SIG-M5 treated with dmso at 0.1 percent for 504 hours (cell line): ENCODE results near the gene LRTM2.

Source experiments
- DNase-seq: peaks from one replicate; lab custom pipeline; 2025; ENCODE audit not compliant: unreplicated experiment; lab: John Stamatoyannopoulos, UW

LRTM2 gene

GRCh38 chr12:1820191-1820895, at the start of gene LRTM2:
TSS of gene LRTM2 (plus strand) at chr12:1820565. CDS start at chr12:1828149, 7,584 bp downstream.
- DNase-seq: no peak

GRCh38 chr12:1773937-1774655, 46.3 kb upstream of the LRTM2 start:
- DNase-seq: no peak

- no peak for DNase-seq
Observed at GRCh38 chr12:1776170-1776921, 44.0 kb upstream of the LRTM2 start.

DNA sequence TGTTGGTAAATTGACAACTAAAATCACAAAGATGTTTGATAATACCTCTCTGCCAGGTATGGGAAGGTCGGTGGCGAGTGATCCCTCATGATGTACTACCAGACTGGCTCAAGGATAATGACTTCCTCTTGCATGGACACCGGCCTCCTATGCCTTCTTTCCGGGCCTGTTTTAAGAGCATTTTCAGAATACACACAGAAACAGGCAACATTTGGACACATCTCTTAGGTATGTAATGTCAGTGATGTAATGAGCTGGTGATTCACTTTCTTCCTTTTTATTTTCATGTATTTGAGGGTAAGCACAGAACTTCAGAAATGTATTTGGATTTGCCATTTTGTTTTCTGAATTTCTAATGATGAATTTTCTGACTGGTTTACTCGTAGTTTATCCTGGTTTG, 42.6 kb upstream of the LRTM2 start:
- DNase-seq: no peak

GRCh38 chr12:1778911-1779310, 41.5 kb upstream of the LRTM2 start:
- no peak for DNase-seq

- no peak for DNase-seq
Observed at GRCh38 chr12:1779783-1780182, 40.6 kb upstream of the LRTM2 start.

- DNase-seq: no peak
Observed at GRCh38 chr12:1781772-1782171, 38.6 kb upstream of the LRTM2 start.

DNA sequence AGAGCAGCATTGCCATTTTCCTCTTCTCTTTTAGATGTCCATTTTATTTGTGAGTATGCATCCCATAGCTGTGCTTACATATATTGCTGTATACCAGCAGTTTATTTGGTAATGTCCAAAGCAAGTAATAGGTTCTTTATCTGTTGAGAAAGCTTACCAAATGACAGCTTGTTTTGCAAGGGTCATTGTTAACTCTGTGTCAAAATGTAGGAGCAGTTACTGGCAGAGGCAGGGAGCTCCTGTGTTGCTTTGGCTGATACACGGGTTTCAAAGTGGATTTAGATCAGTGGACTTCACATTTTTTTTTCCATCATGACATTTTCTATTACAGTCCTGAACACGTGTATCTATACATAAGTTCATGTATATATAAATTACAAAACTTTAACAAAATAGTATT, 38.1 kb upstream of the LRTM2 start:
- no peak for DNase-seq

DNA sequence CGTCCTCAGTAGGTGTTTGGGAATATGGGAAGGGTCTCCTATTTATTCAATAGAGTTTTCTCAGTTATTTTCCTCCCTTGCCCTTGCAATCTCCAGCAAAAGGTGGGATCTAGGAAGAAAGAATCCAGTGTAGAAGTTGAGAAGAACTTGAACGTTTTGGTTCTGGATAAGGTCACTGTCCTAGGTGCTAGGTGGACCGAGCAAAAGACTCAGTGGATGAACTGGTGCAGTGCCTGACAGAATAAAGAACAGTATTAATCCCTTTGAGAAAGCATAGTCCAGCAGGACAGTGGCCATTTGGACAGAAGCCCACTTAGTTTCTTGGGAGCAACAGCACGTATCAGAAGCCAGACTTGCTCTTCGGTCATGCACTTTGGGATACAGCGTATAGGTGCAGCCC, 32.7 kb upstream of the LRTM2 start:
- DNase-seq: no peak

DNA sequence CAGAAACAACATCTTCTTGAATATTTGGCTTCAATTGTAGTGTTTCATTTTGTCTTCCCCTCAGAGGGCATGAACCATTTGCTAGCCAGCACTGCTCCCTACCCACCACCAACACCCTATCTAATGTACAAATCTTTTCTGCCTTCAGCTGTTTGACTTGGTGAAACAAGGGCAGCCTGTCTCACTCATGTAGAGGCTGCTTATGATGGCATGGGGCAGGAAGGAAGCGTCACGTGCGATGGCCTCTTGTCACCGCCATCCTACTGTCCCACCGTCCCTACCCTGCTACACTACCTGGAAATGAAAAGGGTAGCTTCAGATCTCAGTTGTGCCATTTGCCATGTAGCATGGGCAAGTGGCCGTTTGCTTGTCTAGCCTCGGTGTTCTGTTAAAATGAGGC, 29.9 kb upstream of the LRTM2 start:
- DNase-seq: no peak

GRCh38 chr12:1791104-1791841, 29.1 kb upstream of the LRTM2 start:
- peak; percentile 80 for DNase-seq

DNA sequence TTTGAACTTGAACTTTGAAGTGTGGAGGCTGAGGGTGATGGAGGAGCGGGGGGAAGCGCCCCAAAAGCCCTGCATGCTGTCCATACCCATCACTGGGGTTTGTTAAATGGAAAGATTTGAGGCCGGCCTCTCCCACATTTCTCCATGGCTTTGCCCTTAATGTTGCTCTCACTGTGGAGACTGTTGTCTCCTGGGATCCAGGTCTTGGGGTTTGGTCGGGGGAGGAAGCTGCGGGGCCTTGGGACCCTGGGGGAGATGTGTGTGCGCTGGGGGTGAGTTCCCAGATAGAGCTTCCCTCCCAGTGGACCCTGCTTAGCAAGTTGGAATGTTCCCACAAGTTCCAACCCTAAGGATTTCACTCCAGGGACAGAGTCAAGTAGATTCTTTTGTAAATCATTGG, 28.0 kb upstream of the LRTM2 start:
- DNase-seq: no peak

- DNase-seq: no peak
Observed at GRCh38 chr12:1793426-1794210, 26.7 kb upstream of the LRTM2 start.

DNA sequence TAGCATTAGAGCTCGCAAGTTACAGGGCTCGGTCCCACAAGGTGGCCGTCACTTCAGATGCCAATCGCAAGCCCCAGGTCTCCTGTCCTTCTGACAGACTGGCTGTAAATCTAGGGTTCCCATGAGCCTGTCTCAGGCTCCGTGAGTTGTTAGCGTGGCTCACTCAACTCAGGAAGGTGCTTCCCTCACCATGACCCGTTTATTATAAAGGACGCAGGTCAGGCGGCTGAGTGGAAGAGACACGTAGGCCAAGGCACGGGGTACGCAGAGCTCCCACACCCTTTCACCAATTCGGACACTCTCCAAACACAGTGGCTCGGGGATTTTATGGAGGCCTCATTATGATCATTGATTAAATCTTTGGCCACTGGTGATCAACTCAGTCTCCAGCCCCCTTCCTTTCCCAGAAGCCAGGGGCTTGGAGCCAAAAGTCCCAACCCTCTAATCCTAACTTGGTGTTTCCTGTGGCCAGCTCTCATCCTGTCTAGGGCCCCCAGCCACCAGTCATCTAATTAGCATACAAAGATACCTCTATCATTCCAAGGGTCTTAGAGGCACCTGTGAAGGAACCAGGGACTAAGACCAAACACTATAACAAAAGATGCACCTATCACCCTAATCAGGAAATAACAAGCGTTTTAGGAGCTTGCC, 25.8 kb upstream of the LRTM2 start:
- no peak for DNase-seq

DNA sequence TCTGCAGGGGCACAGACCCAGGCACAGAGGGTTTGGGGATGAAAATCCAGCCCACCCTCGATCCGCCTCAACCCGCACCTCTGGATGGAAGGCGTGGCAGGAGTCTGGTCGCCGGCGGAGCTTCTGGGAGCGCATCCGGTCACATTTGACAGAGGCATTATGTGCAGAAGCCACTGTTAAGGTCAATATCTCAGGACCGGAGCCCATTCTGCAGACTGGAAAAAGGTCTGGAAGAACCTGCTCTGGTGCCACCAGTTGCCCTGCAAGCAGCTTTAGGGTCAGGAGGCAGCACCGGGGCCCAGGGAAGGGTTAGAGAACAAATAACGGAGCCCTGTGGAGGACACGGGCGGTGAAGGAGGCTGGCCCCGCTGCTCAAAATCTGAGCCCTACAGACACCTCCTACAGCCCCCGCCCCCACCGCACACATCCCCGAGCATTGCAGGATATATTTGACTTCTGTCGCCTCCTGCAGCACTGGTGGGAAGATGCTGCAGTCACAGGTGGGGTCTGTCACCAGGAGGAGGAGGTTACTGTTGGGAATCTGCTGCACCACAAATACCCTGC, 25.1 kb upstream of the LRTM2 start:
- DNase-seq: no peak

DNA sequence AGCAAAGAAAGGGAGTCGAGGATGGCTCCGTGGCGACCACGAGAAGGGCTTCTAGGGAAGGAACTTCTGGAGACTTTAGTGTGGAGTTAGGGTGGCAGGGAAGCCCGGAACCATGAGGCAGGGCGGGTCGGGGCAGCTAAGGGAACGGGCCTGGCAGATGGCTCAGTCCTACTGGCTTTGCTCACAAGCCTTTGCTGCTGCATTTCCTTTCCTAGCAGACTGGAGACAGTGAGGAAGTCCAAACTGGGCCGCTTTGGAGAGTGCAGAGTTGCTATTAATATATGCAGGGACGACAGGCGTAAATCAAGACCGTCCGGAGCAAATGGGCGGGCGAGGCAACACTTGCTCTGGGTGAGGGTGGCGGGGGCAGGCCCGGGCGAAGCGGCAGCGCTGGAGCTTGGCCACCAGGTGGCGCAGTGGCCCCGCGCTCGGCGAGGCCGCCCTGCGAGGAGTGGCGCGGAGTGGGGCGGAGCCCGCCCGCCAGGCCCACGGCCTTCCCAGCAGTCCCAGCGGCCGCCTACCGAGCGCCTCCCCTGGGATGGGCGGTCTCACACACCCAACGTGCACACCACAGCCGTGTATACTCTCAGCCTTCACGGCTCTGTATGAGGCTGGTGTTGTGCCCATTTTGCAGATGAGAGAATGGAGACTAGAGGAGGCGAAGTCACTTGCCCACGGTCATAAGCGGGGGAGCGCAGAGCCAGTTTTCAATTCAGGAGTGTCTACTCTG, 24.4 kb upstream of the LRTM2 start:
- peak; percentile 90 for DNase-seq

- DNase-seq: peak; percentile 60
Observed at GRCh38 chr12:1796515-1797010, 23.8 kb upstream of the LRTM2 start.

GRCh38 chr12:1797011-1797901, 23.1 kb upstream of the LRTM2 start:
- DNase-seq: peak; percentile 52
